ENCODE measurements around the gene DIAPH1.

DIAPH1 gene

GRCh38 chr5:141547488-141547887 is 71.3 kb downstream of the DIAPH1 start:
- H3K9me3 ChIP-seq (ENCODE audit: control insufficient read depth, insufficient read depth, low read length) = peaks cover 8% of the 10 kb centered on the region
- H3K9ac ChIP-seq (ENCODE audit: low read depth, low read length) = no peak overlapping the region
- H3K36me3 ChIP-seq (ENCODE audit: insufficient read depth, low read length) = peaks cover 7% of the 10 kb centered on the region; the same call in 1 of the 2 replicates
- H3K4me1 ChIP-seq (ENCODE audit: insufficient read depth, low read length) = no peaks in the 10 kb centered on the region

- no peaks in the 10 kb centered on the region for H3K4me1 ChIP-seq (ENCODE audit: insufficient read depth, low read length)
- H3K9ac ChIP-seq (ENCODE audit: low read depth, low read length) = no peak overlapping the region
- H3K36me3 ChIP-seq (ENCODE audit: insufficient read depth, low read length) = peaks cover 3% of the 10 kb centered on the region; the same call in 1 of the 2 replicates
- peaks cover 3% of the 10 kb centered on the region for H3K9me3 ChIP-seq (ENCODE audit: control insufficient read depth, insufficient read depth, low read length)
These were observed 75.7 kb downstream of the DIAPH1 start for GRCh38 chr5:141543053-141543452.

- no peaks in the 10 kb centered on the region for H3K4me1 ChIP-seq (ENCODE audit: insufficient read depth, low read length)
- H3K36me3 ChIP-seq (ENCODE audit: insufficient read depth, low read length) = peaks cover 6% of the 10 kb centered on the region
- no peaks in the 10 kb centered on the region for H3K9me3 ChIP-seq (ENCODE audit: control insufficient read depth, insufficient read depth, low read length)
- no peak overlapping the region for H3K9ac ChIP-seq (ENCODE audit: low read depth, low read length)
These were observed 84.1 kb downstream of the DIAPH1 start for GRCh38 chr5:141534492-141535213.

- no peaks in the 10 kb centered on the region for H3K4me1 ChIP-seq (ENCODE audit: insufficient read depth, low read length)
These were observed 84.9 kb downstream of the DIAPH1 start for GRCh38 chr5:141533897-141534296.

GRCh38 chr5:141532726-141533125 is 86.1 kb downstream of the DIAPH1 start:
- no peaks in the 10 kb centered on the region for H3K9me3 ChIP-seq (ENCODE audit: control insufficient read depth, insufficient read depth, low read length)
- no peak overlapping the region for H3K9ac ChIP-seq (ENCODE audit: low read depth, low read length)
- H3K36me3 ChIP-seq (ENCODE audit: insufficient read depth, low read length) = peaks cover 12% of the 10 kb centered on the region
- H3K4me1 ChIP-seq (ENCODE audit: insufficient read depth, low read length) = no peaks in the 10 kb centered on the region

More at GRCh38 chr5:141533897-141534296, 84.9 kb downstream of the DIAPH1 start:
- Histone ChIP-seq H3K36me3 (ENCODE audit: insufficient read depth, low read length) (peaks cover 6% of the 10 kb centered on the region), H3K9me3 (ENCODE audit: control insufficient read depth, insufficient read depth, low read length) (no peaks in the 10 kb centered on the region), H3K9ac (ENCODE audit: low read depth, low read length) (no peak overlapping the region)

- Histone ChIP-seq H3K4me1 (ENCODE audit: insufficient read depth, low read length) (peaks cover 11% of the 10 kb centered on the region; the same call in 1 of the 2 replicates), H3K36me3 (ENCODE audit: insufficient read depth, low read length) (peaks cover 21% of the 10 kb centered on the region), H3K9ac (ENCODE audit: low read depth, low read length) (no peak overlapping the region)
These were observed 88.9 kb downstream of the DIAPH1 start for GRCh38 chr5:141529873-141530272.

GRCh38 chr5:141529002-141529401 is 89.8 kb downstream of the DIAPH1 start:
- Histone ChIP-seq H3K9ac (ENCODE audit: low read depth, low read length) (no peak overlapping the region), H3K9me3 (ENCODE audit: control insufficient read depth, insufficient read depth, low read length) (no peaks in the 10 kb centered on the region), H3K36me3 (ENCODE audit: insufficient read depth, low read length) (peaks cover 19% of the 10 kb centered on the region), H3K4me1 (ENCODE audit: insufficient read depth, low read length) (peaks cover 16% of the 10 kb centered on the region; the same call in 1 of the 2 replicates)

More at GRCh38 chr5:141529873-141530272, 88.9 kb downstream of the DIAPH1 start:
- H3K9me3 ChIP-seq (ENCODE audit: control insufficient read depth, insufficient read depth, low read length) = no peaks in the 10 kb centered on the region

GRCh38 chr5:141528291-141528984 is 90.4 kb downstream of the DIAPH1 start:
- H3K9ac ChIP-seq (ENCODE audit: low read depth, low read length) = no peak overlapping the region
- H3K36me3 ChIP-seq (ENCODE audit: insufficient read depth, low read length) = peaks cover 19% of the 10 kb centered on the region
- no peaks in the 10 kb centered on the region for H3K9me3 ChIP-seq (ENCODE audit: control insufficient read depth, insufficient read depth, low read length)
- peaks cover 18% of the 10 kb centered on the region; the same call in 1 of the 2 replicates for H3K4me1 ChIP-seq (ENCODE audit: insufficient read depth, low read length)

- Histone ChIP-seq H3K4me1 (ENCODE audit: insufficient read depth, low read length) (peaks cover 18% of the 10 kb centered on the region; the same call in 1 of the 2 replicates), H3K36me3 (ENCODE audit: insufficient read depth, low read length) (peaks cover 22% of the 10 kb centered on the region), H3K9me3 (ENCODE audit: control insufficient read depth, insufficient read depth, low read length) (no peaks in the 10 kb centered on the region), H3K9ac (ENCODE audit: low read depth, low read length) (no peak overlapping the region)
These were observed 91.4 kb downstream of the DIAPH1 start for GRCh38 chr5:141527426-141527825.

GRCh38 chr5:141525653-141526052 is 93.1 kb downstream of the DIAPH1 start:
- H3K36me3 ChIP-seq (ENCODE audit: insufficient read depth, low read length) = peaks cover 22% of the 10 kb centered on the region
- no peaks in the 10 kb centered on the region for H3K9me3 ChIP-seq (ENCODE audit: control insufficient read depth, insufficient read depth, low read length)
- no peak overlapping the region for H3K9ac ChIP-seq (ENCODE audit: low read depth, low read length)
- peaks cover 24% of the 10 kb centered on the region; the same call in 1 of the 2 replicates for H3K4me1 ChIP-seq (ENCODE audit: insufficient read depth, low read length)

GRCh38 chr5:141524604-141525597 is 93.9 kb downstream of the DIAPH1 start:
- Histone ChIP-seq H3K9me3 (ENCODE audit: control insufficient read depth, insufficient read depth, low read length) (no peaks in the 10 kb centered on the region), H3K36me3 (ENCODE audit: insufficient read depth, low read length) (peaks cover 22% of the 10 kb centered on the region), H3K4me1 (ENCODE audit: insufficient read depth, low read length) (peaks cover 24% of the 10 kb centered on the region; the same call in 1 of the 2 replicates), H3K9ac (ENCODE audit: low read depth, low read length) (no peak overlapping the region)

- Histone ChIP-seq H3K36me3 (ENCODE audit: insufficient read depth, low read length) (peaks cover 22% of the 10 kb centered on the region), H3K4me1 (ENCODE audit: insufficient read depth, low read length) (peaks cover 24% of the 10 kb centered on the region; the same call in 1 of the 2 replicates), H3K9ac (ENCODE audit: low read depth, low read length) (no peak overlapping the region), H3K9me3 (ENCODE audit: control insufficient read depth, insufficient read depth, low read length) (no peaks in the 10 kb centered on the region)
These were observed 94.8 kb downstream of the DIAPH1 start for GRCh38 chr5:141523991-141524390.

- H3K4me1 ChIP-seq (ENCODE audit: insufficient read depth, low read length) = peaks cover 24% of the 10 kb centered on the region; the same call in 1 of the 2 replicates
- H3K36me3 ChIP-seq (ENCODE audit: insufficient read depth, low read length) = peaks cover 16% of the 10 kb centered on the region
- H3K9ac ChIP-seq (ENCODE audit: low read depth, low read length) = no peak overlapping the region
- H3K9me3 ChIP-seq (ENCODE audit: control insufficient read depth, insufficient read depth, low read length) = no peaks in the 10 kb centered on the region
These were observed 96.5 kb downstream of the DIAPH1 start for GRCh38 chr5:141522301-141522700.

Data from ES-I3 (cell line).